Mammary epithelial cell (primary cell): ENCODE data around the gene NDUFV2.

Experiments used
- EZH2 ChIP-seq: IDR thresholded peaks from 2 replicates; pipeline ENCODE4 v1.6.1; 2012; ENCODE audit warnings: low read length, inconsistent platforms, borderline replicate concordance
- TF ChIP-seq, protein P1 (sequence below), 2 donors: IDR thresholded peaks in 1 of 2; conservative IDR thresholded peaks in 1 of 2; 2 replicates each; pipeline ENCODE4 v1.5.1; 2011 to 2012; ENCODE audit warnings: inconsistent platforms in 2 of 2, low read length in 2 of 2, mild to moderate bottlenecking in 2 of 2, control low read depth in 1 of 2, low read depth in 1 of 2; ENCODE audit not compliant: insufficient read depth in 1 of 2; ENCODE audit errors: extremely low read depth in 1 of 2

DNA sequence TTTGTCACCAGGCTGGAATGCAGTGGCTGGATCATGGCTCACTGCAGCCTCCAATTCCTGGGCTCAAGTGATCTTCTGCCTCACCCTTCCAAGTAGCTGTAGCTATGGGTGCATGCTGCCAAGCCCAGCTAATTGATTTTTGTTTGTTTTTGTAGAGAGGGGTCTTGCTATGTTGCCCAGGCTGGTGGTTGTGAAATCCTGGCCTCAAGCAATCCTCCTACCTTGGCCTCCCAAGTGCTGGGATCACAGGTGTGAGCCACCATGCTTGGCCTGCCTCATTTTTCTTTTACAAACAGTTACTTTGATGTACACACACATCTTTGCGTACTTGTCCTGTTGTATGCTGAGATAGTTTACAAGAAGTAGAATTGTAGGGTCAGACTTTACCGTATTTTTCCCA lies 21.0 kb downstream of the NDUFV2 start:
- TF ChIP-seq, protein P1, sequence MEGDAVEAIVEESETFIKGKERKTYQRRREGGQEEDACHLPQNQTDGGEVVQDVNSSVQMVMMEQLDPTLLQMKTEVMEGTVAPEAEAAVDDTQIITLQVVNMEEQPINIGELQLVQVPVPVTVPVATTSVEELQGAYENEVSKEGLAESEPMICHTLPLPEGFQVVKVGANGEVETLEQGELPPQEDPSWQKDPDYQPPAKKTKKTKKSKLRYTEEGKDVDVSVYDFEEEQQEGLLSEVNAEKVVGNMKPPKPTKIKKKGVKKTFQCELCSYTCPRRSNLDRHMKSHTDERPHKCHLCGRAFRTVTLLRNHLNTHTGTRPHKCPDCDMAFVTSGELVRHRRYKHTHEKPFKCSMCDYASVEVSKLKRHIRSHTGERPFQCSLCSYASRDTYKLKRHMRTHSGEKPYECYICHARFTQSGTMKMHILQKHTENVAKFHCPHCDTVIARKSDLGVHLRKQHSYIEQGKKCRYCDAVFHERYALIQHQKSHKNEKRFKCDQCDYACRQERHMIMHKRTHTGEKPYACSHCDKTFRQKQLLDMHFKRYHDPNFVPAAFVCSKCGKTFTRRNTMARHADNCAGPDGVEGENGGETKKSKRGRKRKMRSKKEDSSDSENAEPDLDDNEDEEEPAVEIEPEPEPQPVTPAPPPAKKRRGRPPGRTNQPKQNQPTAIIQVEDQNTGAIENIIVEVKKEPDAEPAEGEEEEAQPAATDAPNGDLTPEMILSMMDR (conservative IDR thresholded peaks at IDR 0.05 in 1 of 2, IDR thresholded peaks at IDR 0.05 in 1 of 2; ENCODE audit: extremely low read depth in 1 of 2, insufficient read depth in 1 of 2, low read depth in 1 of 2, low read length in 2 of 2) = no peak
- TF ChIP-seq EZH2 = no peak
